ENCODE data around the gene AVP. TPM values are rescaled to one million over a fixed set of nuclear protein-coding genes. Genes with fewer than 3 reads are reported as not detected.

AVP gene
- total RNA-seq, 1 experiment from 2014 or later, result not detected

DNA sequence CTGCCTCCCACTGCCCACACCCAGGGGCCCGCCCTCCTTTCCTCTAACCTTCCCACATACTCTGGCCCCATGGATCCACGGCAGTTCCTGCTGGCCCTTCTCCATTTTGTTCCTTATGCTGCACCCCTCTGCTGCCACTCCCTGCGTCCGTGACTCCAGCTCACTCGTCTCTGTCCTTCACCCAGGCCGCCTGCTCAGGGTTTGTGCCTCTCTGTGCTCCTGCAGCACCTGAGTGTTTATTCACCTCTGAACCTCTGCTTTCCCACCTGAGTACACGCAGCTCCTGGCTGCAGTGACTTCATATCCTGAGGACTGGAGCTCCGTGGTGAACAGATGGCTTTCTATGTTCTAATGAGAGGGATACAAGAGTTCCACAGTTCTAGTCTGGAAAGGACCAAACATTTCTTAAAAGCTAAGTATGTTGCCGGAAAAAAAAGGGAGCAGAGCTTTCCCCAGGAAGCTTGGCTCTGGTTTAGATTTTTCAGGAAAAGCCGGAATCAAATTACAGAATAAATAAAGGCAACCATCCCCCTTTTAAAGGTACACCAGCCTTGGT is 42.6 kb downstream of the AVP start:
- DNase-seq, result no peak
- CTCF ChIA-PET, result interaction anchor here (0.9 kb wide), 1 partner anchor 12 kb away, joined by 8 read pairs; no protein-coding TSS in a partner anchor

DNA sequence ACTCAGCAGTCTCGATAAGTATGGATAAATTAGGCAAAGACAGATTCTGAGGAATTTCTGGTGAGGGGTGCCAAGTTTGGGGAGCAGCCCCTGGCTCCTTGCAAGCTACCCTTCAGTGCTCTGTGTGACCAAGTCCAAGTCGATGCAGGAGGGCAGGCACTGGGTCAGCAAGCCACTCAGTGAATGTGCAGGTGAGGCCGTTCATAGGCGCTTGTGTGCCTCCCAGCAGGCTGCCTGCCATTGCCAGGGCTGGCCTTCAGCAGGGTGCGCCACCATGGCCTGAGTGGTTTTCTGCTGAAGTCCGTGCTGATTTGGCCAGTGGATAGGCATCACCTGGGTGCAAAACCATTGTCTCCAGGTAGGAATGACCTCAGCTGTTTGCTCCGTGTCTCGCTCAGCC is 44.4 kb downstream of the AVP start:
- no peak for DNase-seq
- Histone ChIP-seq H3K4me3 (ENCODE audit: low read depth, low read length) (no peak overlapping the region), H3K36me3 (ENCODE audit: control insufficient read depth, insufficient read depth, low read length) (peaks cover 4% of the 10 kb centered on the region), H3K27me3 (replicated peaks; ENCODE audit: control insufficient read depth, insufficient read depth, low read length) (no peaks in the 10 kb centered on the region), H3K4me1 (peaks cover 4% of the 10 kb centered on the region; the same call in 1 of the 2 replicates), H3K9me3 (no peaks in the 10 kb centered on the region)
- POLR2A ChIA-PET, result no interaction called here
- Mint-ChIP-seq H3K9me3 (ENCODE audit: unreplicated experiment) (no peaks in the 10 kb centered on the region), H3K27ac (ENCODE audit: unreplicated experiment) (no peak overlapping the region), H3K4me1 (ENCODE audit: low read depth, unreplicated experiment) (peaks cover 9% of the 10 kb centered on the region), H3K36me3 (ENCODE audit: insufficient read depth, unreplicated experiment) (peaks cover 28% of the 10 kb centered on the region), H3K4me3 (ENCODE audit: unreplicated experiment) (no peak overlapping the region), H3K27me3 (ENCODE audit: insufficient read depth, unreplicated experiment) (no peaks in the 10 kb centered on the region)
- CTCF ChIA-PET, result no interaction called here
- no TSS peak for BruUV-seq (replicated peaks)
- intact Hi-C loops (cut with micrococcal nuclease; ENCODE audit: unreplicated experiment), result no loop called here
- TF ChIP-seq, protein P1, sequence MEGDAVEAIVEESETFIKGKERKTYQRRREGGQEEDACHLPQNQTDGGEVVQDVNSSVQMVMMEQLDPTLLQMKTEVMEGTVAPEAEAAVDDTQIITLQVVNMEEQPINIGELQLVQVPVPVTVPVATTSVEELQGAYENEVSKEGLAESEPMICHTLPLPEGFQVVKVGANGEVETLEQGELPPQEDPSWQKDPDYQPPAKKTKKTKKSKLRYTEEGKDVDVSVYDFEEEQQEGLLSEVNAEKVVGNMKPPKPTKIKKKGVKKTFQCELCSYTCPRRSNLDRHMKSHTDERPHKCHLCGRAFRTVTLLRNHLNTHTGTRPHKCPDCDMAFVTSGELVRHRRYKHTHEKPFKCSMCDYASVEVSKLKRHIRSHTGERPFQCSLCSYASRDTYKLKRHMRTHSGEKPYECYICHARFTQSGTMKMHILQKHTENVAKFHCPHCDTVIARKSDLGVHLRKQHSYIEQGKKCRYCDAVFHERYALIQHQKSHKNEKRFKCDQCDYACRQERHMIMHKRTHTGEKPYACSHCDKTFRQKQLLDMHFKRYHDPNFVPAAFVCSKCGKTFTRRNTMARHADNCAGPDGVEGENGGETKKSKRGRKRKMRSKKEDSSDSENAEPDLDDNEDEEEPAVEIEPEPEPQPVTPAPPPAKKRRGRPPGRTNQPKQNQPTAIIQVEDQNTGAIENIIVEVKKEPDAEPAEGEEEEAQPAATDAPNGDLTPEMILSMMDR (IDR thresholded peaks at IDR 0.05; ENCODE audit: insufficient read depth in 1 of 2, low read depth in 1 of 2, low read length in 1 of 2, severe bottlenecking in 1 of 2, unreplicated experiment in 1 of 2), result no peak

More for the DNA sequence above, 42.6 kb downstream of the AVP start:
- TF ChIP-seq, protein P1 (IDR thresholded peaks at IDR 0.05; ENCODE audit: insufficient read depth in 1 of 2, low read depth in 1 of 2, low read length in 1 of 2, severe bottlenecking in 1 of 2, unreplicated experiment in 1 of 2), result no peak
- H3K4me1 Mint-ChIP-seq (ENCODE audit: low read depth, unreplicated experiment), result peaks cover 15% of the 10 kb centered on the region
- BruUV-seq (replicated peaks), result no TSS peak
- H3K36me3 Mint-ChIP-seq (ENCODE audit: insufficient read depth, unreplicated experiment), result peaks cover 46% of the 10 kb centered on the region
- H3K9me3 Mint-ChIP-seq (ENCODE audit: unreplicated experiment), result no peaks in the 10 kb centered on the region
- no peak overlapping the region for H3K4me3 Mint-ChIP-seq (ENCODE audit: unreplicated experiment)
- H3K4me1 ChIP-seq, result peaks cover 6% of the 10 kb centered on the region
- intact Hi-C loops (cut with micrococcal nuclease; ENCODE audit: unreplicated experiment), result no loop called here
- no peaks in the 10 kb centered on the region for H3K27me3 Mint-ChIP-seq (ENCODE audit: insufficient read depth, unreplicated experiment)
- POLR2A ChIA-PET, result no interaction called here
- peaks cover 1% of the 10 kb centered on the region for H3K36me3 ChIP-seq (ENCODE audit: control insufficient read depth, insufficient read depth, low read length)
- H3K27me3 ChIP-seq (replicated peaks; ENCODE audit: control insufficient read depth, insufficient read depth, low read length), result no peaks in the 10 kb centered on the region
- no peak overlapping the region for H3K4me3 ChIP-seq (ENCODE audit: low read depth, low read length)
- peak overlapping the region; percentile 33 for H3K27ac Mint-ChIP-seq (ENCODE audit: unreplicated experiment)
- no peaks in the 10 kb centered on the region for H3K9me3 ChIP-seq

DNA sequence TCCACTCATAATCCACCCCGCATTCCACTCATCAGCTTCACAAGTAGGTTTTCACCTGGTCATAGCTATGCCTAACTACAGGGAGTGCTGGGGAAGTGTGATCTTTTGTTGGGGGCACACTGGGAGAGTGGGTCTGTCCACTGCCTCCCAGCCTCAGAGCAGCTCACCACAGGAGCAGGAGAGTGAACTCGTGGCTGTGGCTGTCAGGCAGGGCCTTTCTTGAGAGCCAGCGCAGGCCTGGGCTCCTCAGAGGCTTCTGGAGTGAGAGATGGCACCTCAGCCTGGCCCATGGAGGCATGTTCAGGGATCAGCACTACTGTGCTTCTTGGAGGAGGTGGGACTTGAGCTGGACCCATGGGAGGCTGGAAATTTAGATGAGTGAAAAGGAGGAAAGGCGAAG is 45.1 kb downstream of the AVP start:
- Mint-ChIP-seq H3K36me3 (ENCODE audit: insufficient read depth, unreplicated experiment) (peaks cover 22% of the 10 kb centered on the region), H3K4me3 (ENCODE audit: unreplicated experiment) (no peak overlapping the region), H3K9me3 (ENCODE audit: unreplicated experiment) (no peaks in the 10 kb centered on the region), H3K27me3 (ENCODE audit: insufficient read depth, unreplicated experiment) (no peaks in the 10 kb centered on the region), H3K4me1 (ENCODE audit: low read depth, unreplicated experiment) (peaks cover 9% of the 10 kb centered on the region), H3K27ac (ENCODE audit: unreplicated experiment) (no peak overlapping the region)
- Histone ChIP-seq H3K4me1 (no peaks in the 10 kb centered on the region), H3K27me3 (replicated peaks; ENCODE audit: control insufficient read depth, insufficient read depth, low read length) (no peaks in the 10 kb centered on the region), H3K4me3 (ENCODE audit: low read depth, low read length) (no peak overlapping the region), H3K9me3 (no peaks in the 10 kb centered on the region), H3K36me3 (ENCODE audit: control insufficient read depth, insufficient read depth, low read length) (peaks cover 6% of the 10 kb centered on the region)
- no peak for DNase-seq
- BruUV-seq (replicated peaks), result no TSS peak
- TF ChIP-seq, protein P1 (IDR thresholded peaks at IDR 0.05; ENCODE audit: insufficient read depth in 1 of 2, low read depth in 1 of 2, low read length in 1 of 2, severe bottlenecking in 1 of 2, unreplicated experiment in 1 of 2), result no peak
- POLR2A ChIA-PET, result no interaction called here
- intact Hi-C loops (cut with micrococcal nuclease; ENCODE audit: unreplicated experiment), result no loop called here
- CTCF ChIA-PET, result no interaction called here
